ENCODE data around the gene EFHD1. TPM values are rescaled to one million over a fixed set of nuclear protein-coding genes. Genes with fewer than 3 reads are reported as not detected.

Gene EFHD1
- total and polyA plus RNA-seq, 9 of the 15 experiments (the other 6 are each of a cell fraction or from before 2014, with no cell fraction given): 0.66 to 9.1 (median 2.0) TPM

GRCh38 chr2:232645061-232645460, 11.7 kb downstream of the EFHD1 start:
- Histone ChIP-seq H3K27me3 (ENCODE audit: control insufficient read depth in 2 of 2, insufficient read depth in 2 of 2, low read length in 2 of 2) (peaks cover 0 to 37% of the 10 kb centered on the region in 2 experiments; a peak in 2 of 5 replicates), H4K20me1 (replicated peaks; ENCODE audit: control insufficient read depth, insufficient read depth, low read length) (no peaks in the 10 kb centered on the region), H3K9me3 (replicated peaks; ENCODE audit: control insufficient read depth, insufficient read depth, low read depth, low read length) (no peaks in the 10 kb centered on the region), H3K4me1 (replicated peaks in 1 of 2; ENCODE audit: control insufficient read depth in 2 of 2, insufficient read depth in 2 of 2, low read length in 2 of 2) (no peaks in the 10 kb centered on the region; a peak in 1 of 5 replicates), H2AFZ (ENCODE audit: low read depth, low read length) (no peak overlapping the region), H3K79me2 (ENCODE audit: control insufficient read depth, insufficient read depth, low read length) (no peaks in the 10 kb centered on the region), H3K9me1 (ENCODE audit: control insufficient read depth, insufficient read depth, low read length) (no peaks in the 10 kb centered on the region), H3K36me3 (ENCODE audit: control insufficient read depth, insufficient read depth, low read length) (no peaks in the 10 kb centered on the region), H3K4me3 (no peak overlapping the region), H3K4me2 (ENCODE audit: insufficient read depth, low read length) (no peak overlapping the region), H3K27ac (ENCODE audit: extremely low read depth, low read depth, low read length) (no peak overlapping the region), H3K9ac (ENCODE audit: insufficient read depth in 1 of 2, low read depth in 2 of 2, low read length in 2 of 2) (no peak overlapping the region)
- FAIRE-seq (no peak), ATAC-seq (no peak), DNase-seq (ENCODE audit: extremely low read depth in 1 of 4, low spot score in 3 of 4) (no peak)
- BruUV-seq (replicated peaks): no TSS peak
- ChIA-PET POLR2A (no interaction called here), CTCF (ENCODE audit: low intra/inter-chr PET ratio) (no interaction called here)
- WGBS (ENCODE audit: insufficient coverage, low coverage, missing lambda C conversion rate): 40% methylated on average over 1 of the region's 6 CpGs
- intact Hi-C loops (cut with micrococcal nuclease) (no loop called here), in situ Hi-C loops (cut with MboI) (no loop called here)
- TF ChIP-seq KDM1A (IDR thresholded peaks at IDR 0.05): no peak
- no peak for TF ChIP-seq ZNF318 (IDR thresholded peaks at IDR 0.05; ENCODE audit: borderline replicate concordance in 1 of 2, low read depth in 1 of 2)
- no peak for TF ChIP-seq LEF1 (IDR thresholded peaks at IDR 0.05)

Measured in K562 (cell line).